Activated CD4-positive, alpha-beta T cell treated with anti-CD3 and anti-CD28 coated beads, Interleukin-2, Interleukin-4, amounts not matched to agents 100 ng/mL and 50 ng/mL, durations not matched to agents 16 hours and 8 hours (primary cell): ENCODE data around the gene MRPL39.
"Not testable (repeated sequence)": the region's sequence is repeated elsewhere in the genome, so short reads cannot be mapped to it uniquely, and the experiment has no call there.

Experiments used
- DNase-seq: peaks from one replicate; pipeline ENCODE4 v3.0.0-alpha.2; 2020; ENCODE audit warnings: low spot score

The MRPL39 gene

DNA sequence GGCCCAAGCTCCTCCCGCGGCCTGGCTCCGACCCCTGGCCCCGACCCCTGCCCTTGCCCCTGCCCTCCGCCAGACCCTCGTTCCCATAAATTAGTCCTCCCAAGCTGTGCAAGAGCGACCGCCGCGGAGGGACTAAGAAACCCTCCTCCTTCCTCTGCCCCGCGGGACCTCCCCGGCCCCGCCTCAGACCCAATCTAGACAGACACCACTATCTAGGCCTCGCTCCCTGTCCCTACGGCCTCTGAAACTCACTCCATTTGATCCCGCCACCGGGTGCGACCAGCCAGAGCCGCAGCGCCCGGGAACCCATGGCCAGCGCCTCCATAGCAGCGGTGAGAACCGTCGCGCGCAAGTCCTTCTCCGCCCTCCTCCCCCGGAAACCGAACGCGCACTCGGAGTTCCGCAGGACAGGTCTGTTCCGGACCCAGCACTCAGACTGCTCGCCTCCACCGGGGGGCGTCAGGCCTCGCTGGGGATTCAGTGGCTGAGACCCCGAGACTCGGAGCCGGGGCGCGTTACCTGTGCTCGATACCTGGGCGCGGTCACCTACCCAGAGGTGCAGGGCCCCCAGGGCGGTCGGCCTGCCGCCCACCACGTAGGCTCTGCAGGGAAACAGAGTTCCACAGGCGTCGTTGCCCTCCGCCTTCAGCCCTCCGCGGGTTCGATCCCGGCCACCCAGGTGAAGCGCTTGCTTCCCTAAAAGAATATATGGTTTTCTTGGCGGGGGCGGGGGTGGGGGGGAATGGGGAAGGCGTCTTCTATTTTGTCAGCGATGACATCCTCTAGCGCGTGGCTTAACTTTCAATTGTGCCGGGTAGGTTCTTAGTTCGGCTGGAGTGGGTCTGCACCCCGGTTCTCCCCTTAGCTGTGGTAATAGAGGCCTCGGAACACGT, at the start of gene MRPL39:
MRPL39 (minus strand) TSS at position 331 of the 893 bp plus-strand sequence; CDS start at position 325, 6 bp downstream.
- DNase-seq = peak; percentile 92

DNA sequence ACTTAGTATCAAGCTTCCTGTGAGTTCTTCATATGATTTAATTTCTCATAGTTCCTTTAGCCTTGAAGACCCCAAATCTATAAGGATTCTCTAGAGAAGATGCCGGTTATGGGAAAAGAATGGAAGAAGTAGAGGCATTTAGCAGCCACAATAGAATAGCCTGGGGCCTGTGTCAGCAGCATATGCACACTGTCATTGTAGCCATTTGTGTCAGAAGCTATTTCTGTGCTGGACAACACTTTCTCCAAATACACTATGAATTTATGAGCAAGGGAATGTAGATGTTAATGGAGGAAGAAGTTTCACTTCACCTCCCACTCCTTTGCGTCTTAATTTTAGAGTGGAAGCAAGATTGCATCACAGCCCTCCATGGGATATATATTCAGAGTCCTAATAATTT, 49.1 kb upstream of the MRPL39 start:
- DNase-seq = no peak

DNA sequence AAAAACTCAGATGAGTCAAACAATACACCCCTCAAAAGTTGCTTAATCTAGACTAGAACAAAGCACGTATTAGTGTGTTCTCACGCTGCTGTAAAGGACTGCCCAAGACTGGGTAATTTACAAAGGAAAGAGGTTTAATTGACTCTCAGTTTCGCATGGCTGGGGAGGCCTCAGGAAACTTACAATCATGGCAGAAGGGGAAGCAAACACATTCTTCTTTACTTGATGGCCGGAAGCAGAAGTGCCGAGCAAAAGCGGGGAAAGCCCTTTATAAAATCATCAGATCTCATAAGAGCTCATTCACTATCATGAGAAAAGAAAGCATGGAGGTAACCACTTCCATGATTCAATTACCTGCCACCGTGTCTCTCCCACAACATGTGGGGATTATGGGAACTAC, 41.9 kb upstream of the MRPL39 start:
- no peak for DNase-seq

DNA sequence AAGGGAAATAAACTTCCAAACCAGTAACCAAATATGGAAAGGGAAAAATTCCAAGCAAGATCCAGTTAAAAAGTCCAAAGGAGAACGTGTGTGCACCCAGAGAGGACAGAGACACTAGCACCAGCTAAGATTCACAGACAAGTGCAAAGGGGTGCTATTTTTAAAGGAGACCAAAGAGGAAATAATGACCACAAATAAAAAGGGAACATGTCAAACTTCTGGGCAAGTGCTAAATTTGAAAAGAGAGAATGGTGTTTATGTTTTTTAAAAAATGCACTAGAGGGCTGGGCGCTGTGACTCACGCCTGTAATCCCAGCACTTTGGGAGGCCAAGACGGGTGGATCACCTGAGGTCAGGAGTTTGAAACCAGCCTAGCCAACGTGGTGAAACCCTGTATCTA, 40.4 kb upstream of the MRPL39 start:
- DNase-seq = no peak

DNA sequence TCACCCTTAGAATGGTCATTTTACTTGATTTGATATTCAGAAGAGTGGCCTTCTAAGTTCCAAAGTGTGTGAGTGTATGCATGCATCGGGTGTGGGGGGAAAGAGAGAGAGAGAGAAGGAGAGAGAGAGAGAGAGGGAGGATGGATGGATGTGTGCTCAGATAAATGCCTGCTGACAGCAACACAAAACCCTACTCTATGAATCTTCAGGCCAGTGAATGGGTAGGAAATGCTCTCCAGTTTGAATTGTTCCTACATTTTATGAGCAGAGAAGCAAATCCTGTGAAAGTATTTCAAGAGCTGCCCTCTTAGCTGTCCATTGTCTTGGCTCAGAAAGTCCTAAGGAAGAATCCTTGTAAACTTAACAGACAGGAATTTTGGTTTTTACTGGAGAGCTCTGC, 39.2 kb upstream of the MRPL39 start:
- no peak for DNase-seq

DNA sequence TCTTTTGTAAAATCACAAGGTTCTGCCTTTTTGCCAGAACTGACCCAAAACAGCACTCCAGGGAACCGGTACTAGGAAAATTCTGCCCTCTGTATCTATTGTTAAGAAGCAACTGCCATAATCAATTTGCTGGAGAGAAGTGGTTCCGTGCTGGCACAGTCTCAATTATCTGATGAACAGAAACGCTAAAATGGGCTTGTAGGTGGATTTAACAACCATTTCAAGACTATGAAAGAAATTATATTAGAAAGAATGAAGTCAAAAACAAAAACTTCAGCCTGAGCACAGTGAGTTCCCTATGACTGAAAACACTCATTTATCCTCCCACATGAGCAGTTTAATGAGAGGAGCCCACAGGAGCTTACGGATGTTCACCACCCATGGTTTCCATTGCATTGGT, 36.2 kb upstream of the MRPL39 start:
- no peak for DNase-seq

DNA sequence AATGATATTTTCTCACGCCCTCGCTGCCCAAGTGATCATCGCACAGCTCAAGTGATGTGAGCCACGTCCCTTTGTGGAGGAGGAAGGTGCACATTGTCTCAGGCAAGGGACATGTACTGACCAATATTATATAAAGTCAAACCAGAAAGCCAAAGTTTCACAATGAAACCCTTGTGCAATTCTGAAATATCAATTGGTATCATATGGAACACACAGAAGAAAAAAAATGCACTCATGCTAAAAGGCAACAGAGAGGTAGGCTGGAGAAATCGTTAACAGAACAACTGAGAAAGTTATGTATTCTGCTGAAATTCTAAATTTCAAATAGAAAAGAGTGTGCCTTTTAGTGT, 33.6 kb upstream of the MRPL39 start:
- DNase-seq = no peak

DNA sequence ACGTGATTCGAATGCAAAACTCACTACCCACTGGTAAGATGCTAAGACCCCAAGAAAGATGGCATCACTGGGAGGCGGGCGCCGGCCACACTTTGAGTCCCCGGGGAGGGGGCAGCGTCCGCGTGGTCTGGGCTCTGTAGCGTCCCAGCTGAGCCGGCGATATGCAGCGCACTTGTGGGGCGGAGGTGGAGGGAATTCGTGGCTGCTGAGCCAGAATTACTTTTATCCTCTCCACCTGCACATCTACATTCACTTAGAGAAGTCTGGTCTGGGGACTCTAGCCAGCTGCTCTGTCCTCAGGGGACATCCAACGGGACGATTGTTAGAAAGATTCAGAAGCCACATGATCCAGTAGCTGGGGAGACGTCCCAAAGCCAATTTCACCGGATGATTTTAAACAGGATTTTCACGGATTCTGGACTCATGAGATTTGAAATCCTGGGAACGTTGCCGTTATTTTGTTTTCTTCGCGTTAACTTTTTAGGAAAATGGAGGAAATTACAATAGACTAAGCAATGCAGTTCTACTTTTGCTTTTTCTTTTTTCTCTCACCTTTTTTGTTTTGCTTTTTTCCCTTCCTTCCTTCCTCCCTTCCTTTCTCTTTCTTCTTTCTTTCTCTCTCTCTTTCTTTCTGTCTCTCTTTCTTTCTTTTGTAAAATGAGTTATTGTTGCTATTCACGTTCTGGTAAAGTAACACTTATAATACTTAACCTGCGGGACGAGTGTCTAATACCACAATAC, 33.1 kb upstream of the MRPL39 start:
- DNase-seq = no peak

DNA sequence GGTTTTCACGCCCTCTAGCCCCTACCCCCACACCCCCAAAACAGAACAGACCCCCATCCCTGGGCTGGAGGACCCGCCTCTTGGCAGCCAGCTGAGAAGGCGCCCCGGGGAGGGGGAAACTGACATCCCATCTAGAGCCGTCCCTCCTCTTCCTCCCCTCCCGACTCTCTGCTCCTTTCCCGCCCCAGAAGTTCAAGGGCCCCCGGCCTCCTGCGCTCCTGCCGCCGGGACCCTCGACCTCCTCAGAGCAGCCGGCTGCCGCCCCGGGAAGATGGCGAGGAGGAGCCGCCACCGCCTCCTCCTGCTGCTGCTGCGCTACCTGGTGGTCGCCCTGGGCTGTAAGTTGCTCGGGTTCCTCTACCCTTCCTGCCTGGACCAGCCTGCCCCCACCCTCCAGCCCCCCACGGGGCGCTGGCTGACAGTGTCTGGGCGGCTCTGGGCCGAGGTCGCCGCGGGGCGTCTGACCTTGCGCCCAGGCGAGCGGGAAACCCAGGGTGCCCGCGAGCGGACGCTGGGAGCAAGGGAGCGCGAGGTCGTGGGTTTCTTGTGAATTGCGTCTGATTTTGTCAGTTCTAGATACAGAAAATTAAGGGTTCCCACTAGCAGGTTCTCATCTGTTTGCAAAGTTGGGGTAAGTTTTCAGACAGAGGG, 32.4 kb upstream of the MRPL39 start:
- peak; percentile 34 for DNase-seq

DNA sequence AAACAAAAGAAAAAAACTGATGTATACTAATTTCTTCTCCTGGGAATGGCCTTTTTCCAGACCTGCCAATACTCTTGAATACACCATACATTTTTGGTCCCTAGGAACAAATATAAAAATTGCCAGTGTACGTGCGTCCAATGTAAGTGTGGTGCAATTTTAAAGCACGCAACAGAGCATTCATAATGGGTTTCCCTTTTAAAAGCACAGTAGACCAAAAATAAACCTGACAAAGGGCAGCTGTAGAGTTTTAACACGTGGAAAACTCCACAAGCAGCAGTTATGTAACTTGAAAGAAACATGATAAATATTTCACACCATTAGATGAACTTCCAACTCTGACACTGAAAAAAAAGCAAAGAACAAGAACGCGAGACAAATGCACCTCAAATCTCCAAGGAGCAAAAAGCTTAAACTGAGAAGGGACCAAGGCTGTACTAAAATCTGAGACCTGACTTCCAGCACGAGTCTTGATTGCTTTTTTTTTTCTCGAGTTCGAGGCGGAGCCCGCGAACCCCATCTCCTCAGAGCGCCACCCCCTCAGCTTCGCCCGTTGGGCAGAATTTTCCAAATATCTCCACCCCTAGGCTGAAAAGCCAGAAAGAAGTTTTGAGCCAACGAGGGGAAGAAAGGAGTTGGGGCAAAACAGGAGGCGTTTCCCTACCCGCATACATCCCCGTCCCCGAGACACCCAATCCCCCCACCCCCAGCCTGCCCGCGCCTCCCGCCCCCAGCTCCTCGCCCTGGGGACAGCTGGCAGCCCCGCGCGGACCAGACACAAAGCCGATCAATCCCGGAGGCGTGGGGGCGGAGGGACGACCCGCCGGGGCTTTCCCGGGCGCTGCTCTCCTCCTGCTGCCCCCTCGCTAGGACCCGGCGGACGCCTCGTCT, 31.6 kb upstream of the MRPL39 start, which contains the start of gene JAM2:
JAM2 (plus strand) TSS at position 599 of the 891 bp plus-strand sequence. CDS start 564 bp downstream, outside the sequence.
- peak; percentile 19 for DNase-seq

DNA sequence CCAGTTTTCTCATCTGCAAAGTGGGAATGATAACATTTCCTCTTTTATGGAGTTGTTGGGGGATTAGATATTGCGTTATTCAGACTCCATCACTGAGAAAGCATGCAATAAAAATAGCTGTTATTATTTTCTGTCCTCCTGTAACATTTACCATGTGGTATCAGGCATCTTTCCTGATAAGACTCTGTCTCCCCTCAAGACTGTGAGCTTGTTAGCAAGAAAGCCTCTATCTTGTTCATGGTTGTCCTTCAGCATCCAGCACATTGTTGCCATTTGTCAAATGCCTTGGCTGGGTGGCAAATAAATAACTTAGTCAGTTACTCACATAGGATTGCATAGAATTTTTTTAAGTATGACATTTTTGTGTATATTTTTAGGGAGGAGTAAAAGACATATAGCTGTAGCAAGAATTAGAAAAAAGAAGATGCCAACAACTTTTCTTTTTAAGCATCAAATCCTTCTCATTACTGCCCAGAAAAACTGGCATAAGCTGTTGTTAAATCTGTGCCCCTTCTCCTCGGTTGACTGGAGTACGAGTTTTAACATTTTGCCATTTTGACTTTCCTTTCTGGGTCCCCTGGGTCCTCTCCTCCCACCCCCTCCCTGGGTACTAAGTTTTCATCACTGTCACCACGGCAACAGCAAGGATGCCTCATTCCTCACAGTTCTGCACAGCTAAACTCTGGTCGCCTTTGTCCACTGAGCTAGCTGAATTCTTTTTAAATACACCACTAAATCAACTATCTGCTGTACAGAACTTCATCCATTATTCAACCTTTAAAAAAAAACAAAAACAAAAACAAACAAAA, 30.8 kb upstream of the MRPL39 start:
- DNase-seq = no peak

DNA sequence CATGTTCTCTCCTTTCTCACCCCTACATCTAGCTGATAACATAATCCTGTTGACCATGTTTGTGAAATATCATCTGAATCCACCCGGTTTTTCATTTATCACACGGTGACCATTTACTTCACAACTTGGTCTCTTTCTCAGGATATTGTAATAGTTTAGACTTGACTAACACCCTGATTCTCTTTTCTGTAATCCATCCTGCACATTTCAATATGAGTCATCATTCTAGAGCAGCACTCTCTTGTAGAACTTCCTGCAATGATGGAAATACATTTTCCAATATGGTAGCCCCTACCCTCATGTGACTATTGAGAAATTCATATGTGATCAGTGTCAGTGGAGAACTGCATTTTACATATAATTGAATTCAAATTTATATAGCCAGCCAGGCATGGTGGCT, 29.4 kb upstream of the MRPL39 start:
- peak; percentile 69 for DNase-seq

DNA sequence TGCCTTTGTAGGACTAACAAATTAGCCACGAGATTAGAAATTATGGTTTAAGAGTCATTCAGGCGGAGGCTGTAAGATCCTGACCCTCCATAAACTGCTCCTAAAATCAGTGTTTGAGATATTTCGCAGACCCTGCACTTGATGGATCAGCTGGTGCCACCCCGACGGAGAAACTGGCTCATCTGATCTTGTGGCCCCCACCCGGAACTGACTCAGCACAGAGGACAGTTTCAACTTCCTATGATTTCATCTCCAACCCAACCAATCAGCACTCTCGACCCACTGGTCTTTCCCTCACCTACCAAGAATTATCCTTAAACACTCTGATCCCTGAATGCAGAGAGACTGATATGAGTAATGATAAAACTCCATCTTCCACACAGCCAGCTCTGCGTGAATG, 28.0 kb upstream of the MRPL39 start:
- no peak for DNase-seq

DNA sequence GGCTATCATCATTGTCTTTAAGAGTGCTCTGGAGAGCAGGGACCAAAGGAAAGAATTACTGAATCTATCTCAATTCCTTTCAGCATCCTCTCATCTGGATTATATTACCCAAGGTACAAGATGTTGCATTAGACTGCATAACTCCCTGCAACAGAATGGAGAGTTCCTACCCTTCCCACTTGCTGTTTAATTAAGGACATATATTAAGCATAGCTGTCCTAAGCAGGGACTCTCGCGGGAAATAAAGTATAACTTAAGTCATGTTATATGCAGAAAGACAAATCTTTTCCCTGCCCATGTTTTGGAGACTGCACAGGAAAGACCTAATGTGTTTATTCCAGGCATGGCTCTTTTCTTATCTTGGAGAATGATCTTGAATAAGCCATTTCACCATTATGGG, 25.0 kb upstream of the MRPL39 start:
- DNase-seq = no peak

DNA sequence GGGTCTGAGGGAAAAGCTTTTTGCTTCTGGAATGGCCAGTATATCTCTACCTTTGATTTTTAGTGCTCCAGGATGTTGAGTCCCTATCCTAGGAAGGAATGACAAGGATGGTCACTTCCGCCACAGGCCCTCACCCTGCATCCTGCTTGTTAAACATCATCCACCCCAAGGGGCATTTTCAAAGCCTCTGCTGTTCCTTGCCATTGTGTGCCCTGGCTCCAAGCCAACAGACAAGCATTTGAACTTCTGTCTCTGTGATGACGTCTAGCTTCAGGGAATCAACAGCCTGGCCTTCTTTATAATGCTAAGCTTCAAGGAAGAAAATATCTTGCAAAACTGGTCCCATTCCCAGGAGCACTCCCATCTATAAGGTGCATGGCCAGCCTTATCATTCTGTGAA, 19.5 kb upstream of the MRPL39 start:
- DNase-seq = no peak

DNA sequence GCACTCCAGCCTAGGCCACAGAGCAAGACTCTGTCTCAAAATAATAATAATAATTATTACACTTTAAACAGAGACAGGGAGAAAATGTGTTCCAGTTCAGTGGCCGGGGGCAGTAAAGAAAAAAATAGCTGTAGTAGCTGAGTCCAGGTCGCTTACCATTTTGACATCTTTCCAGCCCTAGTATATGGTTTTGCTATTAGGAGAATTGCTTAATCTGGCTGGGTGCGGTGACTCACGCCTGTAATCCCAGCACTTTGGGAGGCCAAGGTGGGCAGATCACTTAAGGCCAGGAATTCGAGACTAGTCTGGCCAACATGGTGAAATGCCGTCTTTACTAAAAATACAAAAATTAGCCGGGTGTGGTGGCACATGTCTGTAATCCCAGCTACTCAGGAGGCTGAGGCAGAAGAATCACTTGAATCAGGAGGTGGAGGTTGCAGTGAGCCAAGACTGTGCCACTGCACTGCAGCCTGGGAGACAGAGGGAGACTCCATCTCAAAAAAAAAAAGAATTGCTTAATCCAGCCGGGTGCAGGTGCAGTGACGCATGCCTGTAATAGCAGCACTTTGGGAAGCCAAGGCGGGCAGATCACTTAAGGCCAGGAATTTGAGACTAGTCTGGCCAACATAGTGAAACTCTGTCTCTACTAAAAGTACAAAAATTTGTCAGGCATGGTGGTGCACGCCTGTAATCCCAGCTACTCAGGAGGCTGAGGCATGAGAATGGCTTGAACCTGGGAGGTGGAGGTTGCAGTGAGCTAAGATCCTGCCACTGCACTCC, 18.7 kb upstream of the MRPL39 start:
- DNase-seq = not testable (repeated sequence)

DNA sequence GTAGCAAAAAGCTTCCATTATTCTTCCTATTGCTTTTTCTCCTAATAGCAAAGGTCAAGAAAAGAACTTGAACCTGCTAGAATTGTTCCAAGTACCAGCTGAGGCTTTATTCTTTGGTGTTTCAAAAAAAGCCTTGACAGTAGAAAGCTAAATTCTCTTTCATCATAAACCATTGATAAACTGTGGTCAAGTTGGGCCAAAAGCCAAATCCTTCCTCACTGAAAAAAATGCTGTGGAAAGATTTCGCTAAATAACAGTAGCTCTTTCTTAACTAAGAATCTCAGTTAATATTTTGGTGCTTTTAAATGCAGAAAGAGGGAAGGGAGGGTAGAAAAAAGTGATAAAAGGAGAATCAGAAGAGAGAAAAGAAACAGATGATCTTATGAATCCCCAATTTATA, 17.8 kb upstream of the MRPL39 start:
- no peak for DNase-seq

DNA sequence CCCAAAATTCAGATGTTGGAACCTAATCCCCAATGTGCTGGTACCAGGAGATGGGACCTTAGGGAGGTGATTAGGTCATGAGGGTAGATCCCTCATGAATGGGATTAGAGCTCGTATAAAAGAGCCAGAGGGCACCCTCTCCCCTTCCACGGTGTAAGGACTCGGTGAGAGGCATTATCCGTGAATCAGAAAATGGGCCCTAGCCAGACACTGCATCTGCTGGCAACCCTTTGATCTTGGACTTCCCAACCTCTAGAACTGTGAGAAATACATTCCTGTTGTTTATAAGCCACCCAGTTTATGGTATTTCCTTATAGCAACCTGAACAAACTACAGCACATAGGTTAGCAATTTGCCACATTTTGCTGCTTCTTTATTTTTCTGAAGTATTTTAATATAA, 17.2 kb upstream of the MRPL39 start:
- DNase-seq = no peak

DNA sequence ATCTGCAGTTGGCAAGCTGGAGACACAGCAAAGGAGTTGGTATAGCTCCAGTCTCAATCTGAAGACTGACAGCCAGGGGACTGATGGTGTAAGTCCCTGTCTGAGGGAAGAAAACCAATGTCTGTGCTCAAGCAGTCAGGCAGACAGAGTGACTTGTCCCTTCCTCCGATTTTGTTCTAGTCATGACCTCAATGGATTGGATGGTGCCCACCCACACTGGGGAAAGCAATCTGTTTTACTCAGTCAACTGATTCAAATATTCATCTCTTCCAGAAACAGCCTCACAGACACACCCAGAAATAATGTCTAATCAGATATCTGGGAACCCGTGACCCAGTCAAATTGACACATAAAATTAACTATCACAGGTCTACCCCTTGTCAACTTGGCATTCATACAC, 11.9 kb upstream of the MRPL39 start:
- no peak for DNase-seq

DNA sequence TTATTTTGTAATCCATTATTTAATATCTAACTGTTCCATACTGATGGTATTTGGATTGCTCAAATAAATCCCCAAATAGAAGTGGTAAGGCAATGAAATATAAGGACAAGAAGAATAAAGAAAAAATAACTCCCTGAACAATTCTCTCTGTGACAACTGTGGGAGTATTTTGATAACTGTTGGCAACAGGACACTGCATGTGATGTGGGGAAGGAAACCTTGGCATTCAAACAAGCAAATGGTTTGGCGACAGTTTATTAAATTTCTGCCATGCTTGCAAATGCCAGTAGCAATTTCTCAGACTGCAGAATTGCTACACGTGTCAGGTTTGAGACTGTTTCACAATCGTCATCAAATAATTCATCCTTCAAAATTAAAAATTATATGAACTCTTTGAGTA, 8.6 kb upstream of the MRPL39 start:
- no peak for DNase-seq
